ENCODE results near the gene DNMT3A.

The DNMT3A gene

GRCh38 chr2:25338401-25338800, 3.3 kb downstream of the DNMT3A start:
- no peak overlapping the region for H3K9ac ChIP-seq (ENCODE audit: insufficient read length)
- no peak overlapping the region for H3K4me3 ChIP-seq
- H3K27ac ChIP-seq = peak overlapping the region; percentile 36; the same call in 1 of the 2 replicates
- DNase-seq (ENCODE audit: low read depth, low spot score) = no peak
- H3K36me3 ChIP-seq (ENCODE audit: insufficient read depth, low read length) = no peaks in the 10 kb centered on the region
- no peak for TF ChIP-seq FOXP2 (optimal IDR thresholded peaks at IDR 0.05; ENCODE audit: control extremely low read depth, extremely low read length, insufficient read depth)
- TF ChIP-seq POLR2AphosphoS5 (IDR thresholded peaks at IDR 0.05; ENCODE audit: borderline replicate concordance, low read depth, low read length) = no peak
- TF ChIP-seq EZH2 (IDR thresholded peaks at IDR 0.05) = no peak
- H3K9me3 ChIP-seq (ENCODE audit: low read depth, low read length) = no peaks in the 10 kb centered on the region

- no peaks in the 10 kb centered on the region for H3K36me3 ChIP-seq (ENCODE audit: insufficient read depth, low read length)
- H3K27ac ChIP-seq = peak overlapping the region; percentile 36; the same call in 1 of the 2 replicates
- no peak overlapping the region for H3K9ac ChIP-seq (ENCODE audit: insufficient read length)
- DNase-seq (ENCODE audit: low read depth, low spot score) = no peak
- H3K9me3 ChIP-seq (ENCODE audit: low read depth, low read length) = no peaks in the 10 kb centered on the region
- H3K4me3 ChIP-seq = no peak overlapping the region
- TF ChIP-seq FOXP2 (optimal IDR thresholded peaks at IDR 0.05; ENCODE audit: control extremely low read depth, extremely low read length, insufficient read depth) (no peak), EZH2 (IDR thresholded peaks at IDR 0.05) (no peak), POLR2AphosphoS5 (IDR thresholded peaks at IDR 0.05; ENCODE audit: borderline replicate concordance, low read depth, low read length) (no peak)
Observed at GRCh38 chr2:25337891-25338290, 3.8 kb downstream of the DNMT3A start.

GRCh38 chr2:25337276-25337675, 4.4 kb downstream of the DNMT3A start:
- TF ChIP-seq POLR2AphosphoS5 (IDR thresholded peaks at IDR 0.05; ENCODE audit: borderline replicate concordance, low read depth, low read length) (no peak), EZH2 (IDR thresholded peaks at IDR 0.05) (no peak), FOXP2 (optimal IDR thresholded peaks at IDR 0.05; ENCODE audit: control extremely low read depth, extremely low read length, insufficient read depth) (no peak)
- no peaks in the 10 kb centered on the region for H3K36me3 ChIP-seq (ENCODE audit: insufficient read depth, low read length)
- H3K4me3 ChIP-seq = no peak overlapping the region
- H3K9ac ChIP-seq (ENCODE audit: insufficient read length) = no peak overlapping the region
- no peak for DNase-seq (ENCODE audit: low read depth, low spot score)
- H3K9me3 ChIP-seq (ENCODE audit: low read depth, low read length) = no peaks in the 10 kb centered on the region
- H3K27ac ChIP-seq = 0 out of 2 replicates have a peak overlapping the region, but pooled peaks have one; percentile 36

GRCh38 chr2:25336383-25336841, 5.3 kb downstream of the DNMT3A start:
- no peak overlapping the region for H3K4me3 ChIP-seq
- H3K27ac ChIP-seq = no peak overlapping the region
- DNase-seq (ENCODE audit: low read depth, low spot score) = no peak
- no peaks in the 10 kb centered on the region for H3K36me3 ChIP-seq (ENCODE audit: insufficient read depth, low read length)
- TF ChIP-seq EZH2 (IDR thresholded peaks at IDR 0.05) (no peak), FOXP2 (optimal IDR thresholded peaks at IDR 0.05; ENCODE audit: control extremely low read depth, extremely low read length, insufficient read depth) (no peak), POLR2AphosphoS5 (IDR thresholded peaks at IDR 0.05; ENCODE audit: borderline replicate concordance, low read depth, low read length) (no peak)
- H3K9ac ChIP-seq (ENCODE audit: insufficient read length) = no peak overlapping the region
- H3K9me3 ChIP-seq (ENCODE audit: low read depth, low read length) = no peaks in the 10 kb centered on the region

- no peak overlapping the region for H3K27ac ChIP-seq
- H3K9me3 ChIP-seq (ENCODE audit: low read depth, low read length) = no peaks in the 10 kb centered on the region
- H3K9ac ChIP-seq (ENCODE audit: insufficient read length) = no peak overlapping the region
- DNase-seq (ENCODE audit: low read depth, low spot score) = no peak
- TF ChIP-seq POLR2AphosphoS5 (IDR thresholded peaks at IDR 0.05; ENCODE audit: borderline replicate concordance, low read depth, low read length) = no peak
- no peak for TF ChIP-seq EZH2 (IDR thresholded peaks at IDR 0.05)
- TF ChIP-seq FOXP2 (optimal IDR thresholded peaks at IDR 0.05; ENCODE audit: control extremely low read depth, extremely low read length, insufficient read depth) = no peak
- no peaks in the 10 kb centered on the region for H3K36me3 ChIP-seq (ENCODE audit: insufficient read depth, low read length)
- no peak overlapping the region for H3K4me3 ChIP-seq
Observed at GRCh38 chr2:25335971-25336370, 5.8 kb downstream of the DNMT3A start.

GRCh38 chr2:25335204-25335603, 6.5 kb downstream of the DNMT3A start:
- Histone ChIP-seq H3K27ac (peak overlapping the region; percentile 45; the same call in 1 of the 2 replicates), H3K36me3 (ENCODE audit: insufficient read depth, low read length) (no peaks in the 10 kb centered on the region), H3K9me3 (ENCODE audit: low read depth, low read length) (no peaks in the 10 kb centered on the region), H3K4me3 (no peak overlapping the region), H3K9ac (ENCODE audit: insufficient read length) (peak overlapping the region; percentile 12)
- DNase-seq (ENCODE audit: low read depth, low spot score) = no peak
- no peak for TF ChIP-seq EZH2 (IDR thresholded peaks at IDR 0.05)
- no peak for TF ChIP-seq POLR2AphosphoS5 (IDR thresholded peaks at IDR 0.05; ENCODE audit: borderline replicate concordance, low read depth, low read length)
- no peak for TF ChIP-seq FOXP2 (optimal IDR thresholded peaks at IDR 0.05; ENCODE audit: control extremely low read depth, extremely low read length, insufficient read depth)

- H3K9me3 ChIP-seq (ENCODE audit: low read depth, low read length) = no peaks in the 10 kb centered on the region
- H3K4me3 ChIP-seq = no peak overlapping the region
- no peaks in the 10 kb centered on the region for H3K36me3 ChIP-seq (ENCODE audit: insufficient read depth, low read length)
- H3K27ac ChIP-seq = peak overlapping the region; percentile 45; the same call in 1 of the 2 replicates
- TF ChIP-seq EZH2 (IDR thresholded peaks at IDR 0.05) (no peak), FOXP2 (optimal IDR thresholded peaks at IDR 0.05; ENCODE audit: control extremely low read depth, extremely low read length, insufficient read depth) (no peak), POLR2AphosphoS5 (IDR thresholded peaks at IDR 0.05; ENCODE audit: borderline replicate concordance, low read depth, low read length) (no peak)
- no peak overlapping the region for H3K9ac ChIP-seq (ENCODE audit: insufficient read length)
- no peak for DNase-seq (ENCODE audit: low read depth, low spot score)
Observed at GRCh38 chr2:25334482-25334881, 7.2 kb downstream of the DNMT3A start.

GRCh38 chr2:25333981-25334380, 7.7 kb downstream of the DNMT3A start:
- Histone ChIP-seq H3K27ac (no peak overlapping the region), H3K9ac (ENCODE audit: insufficient read length) (no peak overlapping the region), H3K4me3 (no peak overlapping the region), H3K9me3 (ENCODE audit: low read depth, low read length) (no peaks in the 10 kb centered on the region), H3K36me3 (ENCODE audit: insufficient read depth, low read length) (no peaks in the 10 kb centered on the region)
- no peak for DNase-seq (ENCODE audit: low read depth, low spot score)
- TF ChIP-seq FOXP2 (optimal IDR thresholded peaks at IDR 0.05; ENCODE audit: control extremely low read depth, extremely low read length, insufficient read depth) (no peak), POLR2AphosphoS5 (IDR thresholded peaks at IDR 0.05; ENCODE audit: borderline replicate concordance, low read depth, low read length) (no peak), EZH2 (IDR thresholded peaks at IDR 0.05) (no peak)

GRCh38 chr2:25332571-25332970, 9.2 kb downstream of the DNMT3A start:
- H3K36me3 ChIP-seq (ENCODE audit: insufficient read depth, low read length) = peaks cover 4% of the 10 kb centered on the region; the same call in 1 of the 2 replicates
- DNase-seq (ENCODE audit: low read depth, low spot score) = no peak
- no peaks in the 10 kb centered on the region for H3K9me3 ChIP-seq (ENCODE audit: low read depth, low read length)
- TF ChIP-seq POLR2AphosphoS5 (IDR thresholded peaks at IDR 0.05; ENCODE audit: borderline replicate concordance, low read depth, low read length) (no peak), EZH2 (IDR thresholded peaks at IDR 0.05) (no peak), FOXP2 (optimal IDR thresholded peaks at IDR 0.05; ENCODE audit: control extremely low read depth, extremely low read length, insufficient read depth) (no peak)
- H3K4me3 ChIP-seq = no peak overlapping the region
- no peak overlapping the region for H3K9ac ChIP-seq (ENCODE audit: insufficient read length)
- H3K27ac ChIP-seq = no peak overlapping the region
